ENCODE measurements around the gene MYO18B. TPM values are rescaled to one million over a fixed set of nuclear protein-coding genes. Genes with fewer than 3 reads are reported as not detected.

The MYO18B gene
- total and polyA plus RNA-seq, 2 of the 8 experiments (the other 6 are each of a cell fraction or from before 2014, with no cell fraction given), result 0.62 to 0.78 TPM

GRCh38 chr22:25698461-25698860, 43.5 kb upstream of the MYO18B start:
- WGBS, 2 experiments (ENCODE audit: extremely low coverage in 1 of 2, insufficient coverage in 1 of 2, insufficient read length in 1 of 2, insufficient replicate concordance in 2 of 2, low coverage in 1 of 2, low lambda C conversion rate in 2 of 2, missing lambda C conversion rate in 1 of 2), result 87% methylated on average over 7 of the region's 7 CpGs; no CpG with 5 or more reads in 1 of the 2 experiments
- H3K4me3 ChIP-seq (ENCODE audit: extremely low read depth in 1 of 4, insufficient read depth in 2 of 4, low read depth in 3 of 4, low read length in 4 of 4), result no peak overlapping the region
- no peak overlapping the region for H2AK5ac ChIP-seq (ENCODE audit: low read depth, low read length)
- no peaks in the 10 kb centered on the region; the same call in 1 of the 2 replicates for H3K23me2 ChIP-seq (ENCODE audit: low read depth, low read length)
- no peak overlapping the region for H2AFZ ChIP-seq (ENCODE audit: low read length)
- no peaks in the 10 kb centered on the region for H3K27me3 ChIP-seq (replicated peaks in 1 of 4; ENCODE audit: control insufficient read depth in 3 of 4, extremely low read depth in 1 of 4, insufficient read depth in 3 of 4, low read length in 3 of 4)
- no peak overlapping the region for H3K9ac ChIP-seq (replicated peaks in 1 of 4; ENCODE audit: extremely low read depth in 1 of 4, low read depth in 3 of 4, low read length in 3 of 4)
- H3K14ac ChIP-seq (ENCODE audit: insufficient read length), result no peak overlapping the region
- peaks cover 0 to 2% (median 0%) of the 10 kb centered on the region in 4 experiments; a peak in 2 of 8 replicates for H3K36me3 ChIP-seq (ENCODE audit: control insufficient read depth in 2 of 4, insufficient read depth in 4 of 4, low read length in 3 of 4)
- no peak overlapping the region for H3K56ac ChIP-seq (replicated peaks; ENCODE audit: insufficient read length, low read depth, low read length)
- no peak overlapping the region for H3K4me2 ChIP-seq (ENCODE audit: insufficient read depth in 1 of 2, low read depth in 2 of 2, low read length in 2 of 2)
- DNase-seq (ENCODE audit: low read depth in 1 of 2, low spot score in 2 of 2), result no peak
- ChIA-PET POLR2A (ENCODE audit: partially characterized antibody) (no interaction called here), CTCF (ENCODE audit: partially characterized antibody) (interaction anchor here (0.6 to 2.1 kb wide), 5 partner anchors 10 to 461 kb away, joined by 3 to 7 read pairs (median 3); no protein-coding TSS in a partner anchor)
- FAIRE-seq, result no peak
- H3K18ac ChIP-seq (ENCODE audit: extremely low read depth, low read length), result no peak overlapping the region
- no peaks in the 10 kb centered on the region; a peak in 1 of 7 replicates for H3K4me1 ChIP-seq (replicated peaks in 1 of 4; ENCODE audit: control insufficient read depth in 3 of 4, insufficient read depth in 4 of 4, low read length in 3 of 4)
- H3K79me2 ChIP-seq (ENCODE audit: control insufficient read depth in 1 of 2, insufficient read depth in 2 of 2, low read length in 2 of 2), result no peaks in the 10 kb centered on the region
- H2BK15ac ChIP-seq (ENCODE audit: low read length), result no peak overlapping the region
- no peak overlapping the region for H4K91ac ChIP-seq (replicated peaks; ENCODE audit: insufficient read length, low read length)
- peak overlapping the region; percentile 45; the same call in 1 of the 2 replicates for H4K8ac ChIP-seq (ENCODE audit: extremely low read depth, insufficient read depth, low read length)
- H2BK12ac ChIP-seq (ENCODE audit: low read depth, low read length), result no peak overlapping the region
- no peak overlapping the region for H2BK5ac ChIP-seq (ENCODE audit: low read depth, low read length)
- H3K27ac ChIP-seq (ENCODE audit: low read depth, low read length), result no peak overlapping the region
- TF ChIP-seq CBX8 (IDR thresholded peaks at IDR 0.05; ENCODE audit: borderline replicate concordance, low read depth, low read length) (no peak), MAFK (IDR thresholded peaks at IDR 0.05; ENCODE audit: low read depth, low read length) (no peak), NANOG (IDR thresholded peaks at IDR 0.05; ENCODE audit: insufficient read depth, low read depth, low read length, poor library complexity, severe bottlenecking) (no peak), RNF2 (IDR thresholded peaks at IDR 0.05; ENCODE audit: borderline replicate concordance, low read depth, low read length, missing control alignments, poor library complexity, severe bottlenecking) (no peak), KDM5A (IDR thresholded peaks at IDR 0.05; ENCODE audit: low read length) (no peak), E2F6 (IDR thresholded peaks at IDR 0.05) (no peak)
- H4K20me1 ChIP-seq (replicated peaks in 1 of 2; ENCODE audit: control insufficient read depth in 1 of 2, insufficient read depth in 2 of 2, low read length in 2 of 2), result peaks cover 0 to 1% of the 10 kb centered on the region in 2 experiments
- no peak overlapping the region for H3K4ac ChIP-seq (replicated peaks; ENCODE audit: insufficient read length, low read depth, low read length)
- H4K5ac ChIP-seq (ENCODE audit: insufficient read length, low read depth, low read length), result no peak overlapping the region
- H2BK120ac ChIP-seq (replicated peaks; ENCODE audit: low read depth, low read length), result no peak overlapping the region
- H3K9me3 ChIP-seq (ENCODE audit: insufficient read depth in 2 of 2, low read depth in 1 of 2, low read length in 1 of 2), result no peaks in the 10 kb centered on the region
- no peak overlapping the region for H3K23ac ChIP-seq (ENCODE audit: insufficient read length)
- no peak overlapping the region for H2BK20ac ChIP-seq (ENCODE audit: low read length)
- H3K79me1 ChIP-seq (ENCODE audit: low read depth, low read length), result no peaks in the 10 kb centered on the region
